IgD-negative memory B cell (primary cell): ENCODE measurements around the gene ADARB1. TPM values are rescaled to one million over a fixed set of nuclear protein-coding genes. Genes with fewer than 3 reads are reported as not detected.
A peak's percentile ranks its signal among the peaks of the same experiment; 100 is the strongest.

ENCODE experiments used
- H3K27ac Mint-ChIP-seq, 3 donors: one replicate each; pipeline ENCODE4 v1.8.0; 2020 to 2022; ENCODE audit warnings: mild to moderate bottlenecking in 3 of 3, mixed read lengths in 3 of 3, moderate library complexity in 1 of 3
- H3K27me3 Mint-ChIP-seq: one replicate; pipeline ENCODE4 v1.8.0; 2021; ENCODE audit warnings: mixed read lengths
- H3K36me3 Mint-ChIP-seq: one replicate; pipeline ENCODE4 v1.8.0; 2020; ENCODE audit warnings: mild to moderate bottlenecking, mixed read lengths
- H3K4me1 Mint-ChIP-seq, 3 donors: one replicate each; pipeline ENCODE4 v1.8.0; 2020 to 2022; ENCODE audit warnings: mixed read lengths in 3 of 3, mild to moderate bottlenecking in 1 of 3
- H3K4me3 Mint-ChIP-seq, 4 donors: one replicate each; pipeline ENCODE4 v1.8.0; 2020 to 2022; ENCODE audit warnings: mild to moderate bottlenecking in 4 of 4, mixed read lengths in 4 of 4, moderate library complexity in 3 of 4
- H3K9me3 Mint-ChIP-seq, 3 donors: one replicate each; pipeline ENCODE4 v1.8.0; 2020 to 2021; ENCODE audit warnings: mixed read lengths in 3 of 3, mild to moderate bottlenecking in 1 of 3
- polyA plus RNA-seq: library from polyadenylated mRNA; unstranded; fragments of 300-500 nt; fragmentation: Illumina TruSeq; gene quantifications from one replicate; pipeline ENCODE4 v1.2.3, GENCODE V29; 2021

Gene ADARB1
- polyA plus RNA-seq, 1 donor from 2014 or later = 4.5 TPM

DNA sequence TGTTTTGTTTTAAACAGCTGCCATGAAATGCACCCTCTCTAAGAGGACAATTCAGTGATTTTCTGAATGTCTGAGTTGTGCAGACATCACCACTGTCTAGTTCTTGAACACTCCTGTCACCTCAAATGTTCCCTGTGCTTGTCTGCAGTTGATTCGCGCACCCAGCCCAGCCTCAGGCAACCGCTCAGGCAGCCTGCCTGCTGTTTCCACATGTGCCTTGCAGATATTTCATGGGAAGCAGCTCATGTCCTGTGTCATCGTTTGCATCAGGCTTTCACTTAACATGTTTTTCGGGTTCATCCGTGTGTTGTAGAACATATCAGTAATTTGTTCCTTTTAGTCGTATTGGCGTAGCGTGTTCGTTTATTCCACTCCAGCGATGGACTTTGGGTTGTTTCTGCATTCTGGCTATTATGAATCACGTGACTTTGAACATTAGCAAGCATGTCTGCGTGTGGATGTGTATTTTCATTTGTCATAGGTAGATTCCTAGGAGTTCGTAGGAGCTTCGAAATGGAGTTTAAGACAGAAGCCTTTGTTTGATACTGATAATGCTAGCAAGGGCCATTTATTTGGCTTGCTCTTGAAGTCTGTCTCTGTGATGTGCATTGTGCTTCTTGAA, 12.1 kb downstream of the ADARB1 start:
- no peaks in the 10 kb centered on the region for H3K9me3 Mint-ChIP-seq
- no peak overlapping the region for H3K4me3 Mint-ChIP-seq
- peaks cover 6% of the 10 kb centered on the region for H3K36me3 Mint-ChIP-seq
- H3K27ac Mint-ChIP-seq = no peak overlapping the region
- peaks cover 34 to 50% (median 44%) of the 10 kb centered on the region in 3 donors for H3K4me1 Mint-ChIP-seq
- H3K27me3 Mint-ChIP-seq = no peaks in the 10 kb centered on the region

DNA sequence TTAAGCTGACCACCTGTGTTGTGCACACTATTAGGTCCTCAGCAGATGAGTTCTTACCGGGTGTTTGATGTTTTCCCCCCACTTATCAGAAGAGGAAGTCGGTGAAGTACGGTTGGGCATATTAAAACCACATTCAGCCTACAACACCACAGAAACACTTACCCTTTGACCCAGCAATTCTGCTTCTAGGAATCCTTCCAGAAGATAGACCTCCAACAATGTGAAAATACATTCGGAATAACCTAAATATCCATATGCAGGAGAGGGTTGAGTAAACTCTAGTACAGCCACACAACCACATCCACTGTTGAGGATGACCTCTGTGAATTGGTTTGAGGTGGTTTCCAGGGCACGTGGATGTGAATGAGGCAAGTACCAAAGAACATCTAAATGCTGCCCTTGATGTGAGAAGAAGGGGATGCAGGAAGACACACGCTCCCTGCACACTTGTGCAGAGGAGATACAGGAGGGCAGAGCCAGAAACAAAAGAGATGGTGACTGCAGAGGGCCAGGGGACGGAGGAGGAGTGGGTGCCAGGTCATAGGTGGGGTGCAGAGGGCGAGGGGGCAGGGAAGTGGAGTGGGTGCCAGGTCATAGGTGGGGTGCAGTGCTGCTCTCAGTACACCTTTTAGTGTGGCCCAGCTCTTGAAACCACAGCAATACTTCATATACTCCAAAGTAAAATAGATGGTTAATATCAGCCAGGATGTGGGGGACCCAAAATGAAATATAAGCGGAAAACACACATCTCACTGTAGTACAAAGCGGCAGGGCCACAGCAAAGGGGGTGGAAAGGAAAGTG, 12.8 kb downstream of the ADARB1 start:
- peaks cover 4% of the 10 kb centered on the region for H3K36me3 Mint-ChIP-seq
- no peaks in the 10 kb centered on the region for H3K27me3 Mint-ChIP-seq
- no peaks in the 10 kb centered on the region for H3K9me3 Mint-ChIP-seq
- peak overlapping the region in 3 of 4 donors; percentile 7 to 75 (median 12) for H3K4me3 Mint-ChIP-seq
- H3K4me1 Mint-ChIP-seq = peaks cover 37 to 52% (median 40%) of the 10 kb centered on the region in 3 donors
- H3K27ac Mint-ChIP-seq = peak overlapping the region in 1 of 3 donors; percentile 14

DNA sequence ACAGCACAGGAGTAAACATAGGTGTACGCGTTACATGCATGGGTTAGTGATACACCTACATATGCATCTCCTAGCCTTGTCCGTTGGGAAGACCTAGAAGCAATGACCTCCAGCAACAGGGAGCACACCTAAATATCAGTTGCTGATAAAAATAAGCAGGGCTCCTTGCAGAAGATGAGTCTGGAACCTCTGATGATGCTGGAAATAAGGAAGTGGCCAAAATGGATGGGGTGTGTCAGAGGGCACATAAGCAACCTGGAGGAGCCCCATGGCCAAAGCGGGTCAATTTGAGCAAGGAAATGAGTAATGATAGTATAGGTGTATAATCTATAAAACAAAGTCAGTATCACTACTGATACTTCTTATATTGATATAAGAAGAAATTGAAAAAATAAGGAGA, 13.7 kb downstream of the ADARB1 start:
- Mint-ChIP-seq H3K4me3 (no peak overlapping the region), H3K27ac (no peak overlapping the region), H3K9me3 (no peaks in the 10 kb centered on the region), H3K36me3 (peaks cover 4% of the 10 kb centered on the region), H3K4me1 (peaks cover 35 to 57% (median 38%) of the 10 kb centered on the region in 3 donors), H3K27me3 (no peaks in the 10 kb centered on the region)

DNA sequence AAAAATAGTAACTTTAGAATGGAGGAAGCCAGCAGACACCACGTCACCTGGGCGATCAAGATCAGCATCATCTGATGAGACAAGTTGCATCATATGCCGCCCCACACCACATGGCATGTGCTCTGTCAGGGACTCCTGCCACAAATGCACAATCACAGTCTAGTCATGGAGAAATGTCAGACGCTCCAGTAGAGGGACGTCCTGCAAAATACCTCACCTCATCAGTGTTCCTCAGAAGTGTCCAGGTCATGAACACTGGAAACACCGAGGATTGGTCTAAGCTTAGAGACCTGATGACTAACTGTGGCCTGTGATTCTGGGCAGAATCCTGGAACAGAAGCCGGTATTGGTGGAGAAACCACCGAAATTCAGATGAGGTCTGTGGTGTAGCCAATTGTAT, 14.3 kb downstream of the ADARB1 start:
- no peak overlapping the region for H3K27ac Mint-ChIP-seq

DNA sequence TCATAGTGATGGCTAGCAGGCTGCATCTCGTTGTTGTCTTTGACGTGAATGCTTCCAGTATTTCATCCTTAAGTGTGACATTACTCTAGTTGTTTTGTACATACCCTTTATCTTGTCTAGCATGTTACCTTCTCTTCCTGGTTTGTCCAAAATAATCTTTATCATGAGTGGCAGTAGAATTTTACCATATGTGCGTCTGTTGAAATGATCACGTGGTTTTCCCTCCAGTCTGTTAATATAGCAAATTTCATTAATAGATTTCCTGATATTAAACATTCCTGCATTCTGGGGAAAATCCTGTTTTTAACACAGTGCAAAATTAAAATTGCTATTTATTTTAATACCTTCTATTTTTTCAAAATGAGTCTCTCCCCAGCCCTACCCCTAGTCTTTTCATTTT, 15.6 kb downstream of the ADARB1 start:
- Mint-ChIP-seq H3K27me3 (no peaks in the 10 kb centered on the region), H3K36me3 (peaks cover 4% of the 10 kb centered on the region), H3K4me3 (no peak overlapping the region), H3K27ac (no peak overlapping the region), H3K4me1 (peaks cover 31 to 56% (median 37%) of the 10 kb centered on the region in 3 donors), H3K9me3 (no peaks in the 10 kb centered on the region)

More for the DNA sequence above, 14.3 kb downstream of the ADARB1 start:
- peaks cover 32 to 60% (median 38%) of the 10 kb centered on the region in 3 donors for H3K4me1 Mint-ChIP-seq
- H3K4me3 Mint-ChIP-seq = no peak overlapping the region
- H3K9me3 Mint-ChIP-seq = no peaks in the 10 kb centered on the region
- H3K36me3 Mint-ChIP-seq = peaks cover 4% of the 10 kb centered on the region
- H3K27me3 Mint-ChIP-seq = no peaks in the 10 kb centered on the region

DNA sequence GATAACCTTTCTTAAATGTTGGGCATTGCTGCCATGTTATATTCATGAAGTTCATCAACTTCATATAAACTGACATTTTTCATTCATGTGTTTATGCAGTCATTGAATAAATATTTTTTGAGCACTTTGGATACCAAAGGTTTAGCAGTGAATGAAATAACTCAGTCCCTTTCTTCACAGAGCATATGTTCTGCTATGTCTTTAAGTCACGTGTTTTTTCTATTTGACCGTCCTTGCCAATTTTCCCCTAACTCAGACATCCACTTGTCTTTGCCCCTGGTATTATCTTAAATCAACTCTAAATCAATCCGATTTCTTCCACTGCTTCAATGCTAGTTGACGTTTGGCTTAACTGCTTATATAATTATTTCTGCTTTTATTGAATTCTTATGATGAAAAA, 16.6 kb downstream of the ADARB1 start:
- H3K9me3 Mint-ChIP-seq = no peaks in the 10 kb centered on the region

DNA sequence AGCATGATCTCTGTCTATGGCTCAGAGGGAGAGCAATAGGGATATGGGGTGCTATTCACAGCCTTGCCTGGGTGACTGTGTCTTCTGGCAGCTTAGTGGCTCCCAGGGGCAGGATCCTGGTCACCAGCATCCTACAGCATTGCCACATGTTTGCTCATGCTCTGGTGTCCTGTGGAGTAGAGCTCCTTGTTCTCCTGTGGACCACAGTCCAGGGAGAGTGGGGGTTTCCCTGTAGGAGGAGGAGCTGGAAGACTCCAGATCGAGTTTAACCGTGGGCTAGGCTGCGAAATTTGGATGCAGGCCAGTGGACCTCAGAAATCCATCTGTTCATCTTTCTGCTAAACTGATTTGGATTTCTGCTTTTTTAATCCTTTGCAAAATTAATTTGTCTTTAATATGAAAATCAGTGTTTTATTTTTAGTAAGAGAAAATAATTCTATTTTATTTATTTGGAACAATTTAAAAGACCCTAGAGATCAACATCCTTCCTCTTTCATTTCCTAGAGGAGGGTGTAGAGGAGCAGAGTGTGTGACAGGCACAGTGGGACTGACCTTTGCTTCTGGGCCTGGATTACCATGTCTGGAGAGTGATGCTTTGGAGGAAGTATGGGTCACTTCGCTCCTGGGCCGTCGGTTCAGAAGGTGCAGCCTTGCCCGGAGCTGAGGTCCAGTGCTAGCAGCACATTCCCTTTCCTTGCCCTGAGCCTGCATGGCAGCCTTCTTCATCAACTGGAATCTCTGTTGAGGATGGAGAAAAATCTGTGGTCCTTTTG, 17.4 kb downstream of the ADARB1 start:
- no peaks in the 10 kb centered on the region for H3K9me3 Mint-ChIP-seq
- peaks cover 6% of the 10 kb centered on the region for H3K36me3 Mint-ChIP-seq
- H3K4me3 Mint-ChIP-seq = peak overlapping the region in 2 of 4 donors; percentile 67 to 72
- H3K27me3 Mint-ChIP-seq = no peaks in the 10 kb centered on the region
- peaks cover 18 to 42% (median 29%) of the 10 kb centered on the region in 3 donors for H3K4me1 Mint-ChIP-seq
- no peak overlapping the region for H3K27ac Mint-ChIP-seq

More for the DNA sequence above, 16.6 kb downstream of the ADARB1 start:
- Mint-ChIP-seq H3K27ac (no peak overlapping the region), H3K4me3 (no peak overlapping the region), H3K36me3 (peaks cover 6% of the 10 kb centered on the region), H3K4me1 (peaks cover 23 to 47% (median 32%) of the 10 kb centered on the region in 3 donors), H3K27me3 (no peaks in the 10 kb centered on the region)

DNA sequence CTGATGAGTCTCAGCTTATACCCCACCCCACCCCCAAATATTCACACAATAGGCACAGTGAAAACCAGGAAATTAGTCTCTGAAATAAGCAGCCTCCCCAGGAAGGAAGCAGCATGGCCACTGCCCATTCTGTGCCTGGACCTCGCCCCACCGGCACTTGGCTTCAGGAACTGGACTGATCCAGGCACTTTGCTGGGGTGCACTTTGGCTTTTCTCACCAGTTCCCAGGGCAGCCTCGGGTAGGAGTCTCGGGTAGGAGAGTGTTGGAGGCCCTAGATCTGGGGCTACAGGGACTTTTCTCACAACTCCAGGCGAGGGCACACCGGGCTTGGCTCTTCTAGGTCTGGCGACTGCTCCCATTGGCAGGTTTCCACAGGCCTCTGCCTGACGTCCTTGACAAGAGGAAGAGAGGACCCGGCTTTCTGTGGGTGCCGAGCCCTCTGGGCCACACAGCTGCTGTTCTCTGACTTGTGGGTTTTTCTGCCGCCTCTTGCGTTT, 18.7 kb downstream of the ADARB1 start:
- Mint-ChIP-seq H3K36me3 (peaks cover 4% of the 10 kb centered on the region), H3K27me3 (peaks cover 3% of the 10 kb centered on the region), H3K4me1 (peaks cover 18 to 41% (median 26%) of the 10 kb centered on the region in 3 donors), H3K27ac (peak overlapping the region in 1 of 3 donors; percentile 44), H3K4me3 (peak overlapping the region in 1 of 4 donors; percentile 71), H3K9me3 (no peaks in the 10 kb centered on the region)

DNA sequence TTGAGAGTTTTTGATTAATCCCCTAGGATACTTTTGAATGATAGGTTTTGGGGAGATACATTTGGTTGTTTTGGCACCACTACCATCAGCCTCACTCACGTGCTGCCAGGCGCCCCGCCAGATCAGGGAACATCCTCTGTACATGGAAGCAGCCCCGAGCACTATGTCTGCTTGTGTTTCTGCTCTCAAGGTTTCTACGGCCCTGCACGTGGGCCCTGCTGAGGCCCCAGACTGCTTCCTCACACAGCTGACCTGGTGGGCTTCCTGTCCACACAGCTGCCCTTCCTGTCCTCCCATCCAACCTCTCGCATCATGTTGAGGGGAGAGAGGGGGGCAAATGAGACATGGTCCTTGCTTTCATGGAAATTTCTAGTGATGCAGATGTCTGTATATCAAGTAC, 20.0 kb downstream of the ADARB1 start:
- H3K27me3 Mint-ChIP-seq = peaks cover 3% of the 10 kb centered on the region
- no peaks in the 10 kb centered on the region for H3K9me3 Mint-ChIP-seq
- H3K36me3 Mint-ChIP-seq = peaks cover 4% of the 10 kb centered on the region
- no peak overlapping the region for H3K4me3 Mint-ChIP-seq
- no peak overlapping the region for H3K27ac Mint-ChIP-seq
- peaks cover 24 to 46% (median 31%) of the 10 kb centered on the region in 3 donors for H3K4me1 Mint-ChIP-seq

DNA sequence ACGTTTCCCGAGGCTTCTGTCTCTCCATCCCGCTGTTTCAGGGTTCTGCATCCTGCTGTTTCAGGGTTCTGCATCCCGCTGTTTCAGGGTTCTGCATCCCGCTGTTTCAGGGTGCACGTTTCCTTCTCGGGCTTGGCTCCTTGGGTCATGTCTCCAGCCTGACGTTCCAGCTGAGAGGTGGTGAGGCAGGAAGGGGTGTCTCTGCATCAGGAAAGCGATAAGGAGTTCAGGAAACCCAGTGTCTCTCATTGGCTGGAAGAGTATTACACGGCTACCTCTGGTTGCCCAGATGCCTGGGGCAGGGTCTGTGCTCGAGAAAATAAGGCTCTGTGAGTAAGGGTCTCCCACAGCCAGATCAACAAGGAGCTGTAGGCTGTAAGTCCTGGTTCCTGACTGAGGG, 21.1 kb downstream of the ADARB1 start:
- H3K27ac Mint-ChIP-seq = no peak overlapping the region
- H3K4me3 Mint-ChIP-seq = peak overlapping the region in 1 of 4 donors; percentile 52
- peaks cover 4% of the 10 kb centered on the region for H3K36me3 Mint-ChIP-seq

DNA sequence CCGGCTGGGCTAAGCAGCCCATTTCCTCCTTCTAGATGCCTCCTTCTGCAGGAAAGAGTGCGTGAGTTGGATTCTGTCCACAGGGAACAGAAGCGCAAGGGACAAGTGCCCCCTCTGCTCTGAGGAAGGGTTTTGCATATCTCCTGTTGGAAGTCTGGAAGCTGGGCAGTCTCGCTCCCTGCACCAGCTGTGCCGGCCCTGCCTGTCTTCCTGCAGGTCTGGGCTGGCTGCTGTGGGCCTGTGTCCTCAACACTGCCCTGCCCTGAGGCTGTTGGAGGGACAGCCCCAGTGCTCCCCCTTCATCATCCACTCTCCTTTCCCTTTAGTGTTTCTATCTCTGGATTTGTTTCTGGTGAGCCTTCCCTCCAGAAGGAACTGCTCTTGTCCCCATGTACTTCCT, 21.8 kb downstream of the ADARB1 start:
- no peak overlapping the region for H3K27ac Mint-ChIP-seq
- peaks cover 2% of the 10 kb centered on the region for H3K36me3 Mint-ChIP-seq
- peak overlapping the region in 1 of 4 donors; percentile 86 for H3K4me3 Mint-ChIP-seq
- H3K27me3 Mint-ChIP-seq = peaks cover 5% of the 10 kb centered on the region
- peaks cover 17 to 40% (median 23%) of the 10 kb centered on the region in 3 donors for H3K4me1 Mint-ChIP-seq
- H3K9me3 Mint-ChIP-seq = no peaks in the 10 kb centered on the region

More for the DNA sequence above, 21.1 kb downstream of the ADARB1 start:
- peaks cover 24 to 46% (median 31%) of the 10 kb centered on the region in 3 donors for H3K4me1 Mint-ChIP-seq
- peaks cover 5% of the 10 kb centered on the region for H3K27me3 Mint-ChIP-seq
- H3K9me3 Mint-ChIP-seq = no peaks in the 10 kb centered on the region

DNA sequence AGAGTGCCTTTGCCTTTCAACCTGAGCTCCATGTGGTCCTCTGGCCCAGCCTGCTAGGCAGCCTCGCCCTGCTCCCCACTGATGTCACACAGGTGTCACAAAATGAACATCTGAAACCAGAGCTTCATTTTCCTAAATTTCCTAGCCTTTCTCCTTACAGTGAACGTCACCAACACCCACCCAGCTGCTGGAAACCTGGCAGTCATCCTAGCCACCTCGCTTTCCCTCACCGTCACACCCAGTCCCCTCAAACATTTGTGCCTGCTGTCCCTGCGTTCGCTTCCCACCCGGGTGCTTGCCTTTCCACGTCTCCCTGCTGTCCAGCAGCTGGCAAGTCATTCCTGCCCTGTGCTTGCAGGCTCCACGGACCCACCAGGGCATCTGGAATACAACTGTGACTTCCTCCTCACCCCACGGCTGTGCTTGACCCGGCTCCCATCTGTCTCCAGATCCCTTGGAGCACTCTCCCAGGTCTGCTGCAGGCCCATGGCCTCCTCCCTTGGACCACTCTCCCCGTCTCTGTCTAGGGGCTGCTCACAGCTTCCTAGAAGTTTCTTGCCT, 23.5 kb downstream of the ADARB1 start:
- Mint-ChIP-seq H3K9me3 (no peaks in the 10 kb centered on the region), H3K27me3 (peaks cover 5% of the 10 kb centered on the region), H3K4me1 (peaks cover 20 to 38% (median 22%) of the 10 kb centered on the region in 3 donors), H3K36me3 (peaks cover 2% of the 10 kb centered on the region), H3K27ac (no peak overlapping the region), H3K4me3 (peak overlapping the region in 2 of 4 donors; percentile 37 to 69)

DNA sequence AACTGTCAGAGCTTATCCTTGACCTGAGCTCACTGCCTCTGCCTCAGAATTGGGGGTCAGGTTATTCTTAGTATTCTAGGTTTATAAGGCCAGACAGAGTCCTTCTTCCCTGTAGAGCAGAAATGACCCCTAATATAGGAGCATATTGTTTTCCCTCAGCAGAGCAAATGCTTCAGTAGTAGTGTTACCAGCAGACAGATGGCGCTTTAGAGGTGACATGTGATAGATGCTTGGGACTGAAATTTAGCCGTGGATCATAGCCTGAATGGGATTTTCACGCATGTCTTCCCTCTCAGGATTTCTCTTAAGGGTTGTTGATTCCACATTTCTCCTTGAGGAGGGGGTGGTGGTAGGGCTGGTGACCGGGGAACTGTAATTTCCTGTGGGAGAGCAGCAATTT, 24.5 kb downstream of the ADARB1 start:
- H3K9me3 Mint-ChIP-seq = no peaks in the 10 kb centered on the region
- H3K27me3 Mint-ChIP-seq = peaks cover 5% of the 10 kb centered on the region
- H3K4me1 Mint-ChIP-seq = peaks cover 24 to 41% (median 28%) of the 10 kb centered on the region in 3 donors
- H3K27ac Mint-ChIP-seq = peak overlapping the region in 2 of 3 donors; percentile 3 to 59
- H3K4me3 Mint-ChIP-seq = peak overlapping the region in 1 of 4 donors; percentile 49
- H3K36me3 Mint-ChIP-seq = peaks cover 2% of the 10 kb centered on the region

DNA sequence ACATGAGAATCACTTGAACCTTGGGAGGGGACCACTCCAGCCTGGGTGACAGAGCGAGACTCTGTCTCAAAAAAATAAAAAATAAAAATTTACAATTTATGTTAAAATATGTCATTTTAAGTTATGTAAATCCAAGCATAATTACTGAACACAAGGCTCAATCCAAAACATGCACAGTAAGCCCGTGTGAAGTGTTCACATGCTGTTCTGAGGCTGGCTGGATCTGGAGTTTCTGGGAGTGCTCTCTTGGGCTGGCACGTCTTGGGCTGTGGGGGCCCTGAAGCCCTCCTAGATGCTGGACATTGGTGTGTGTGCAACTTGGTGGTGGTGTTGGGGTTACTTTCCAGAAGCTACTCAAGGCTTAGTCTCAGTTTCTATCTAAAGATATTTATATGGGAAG, 25.2 kb downstream of the ADARB1 start:
- H3K36me3 Mint-ChIP-seq = peaks cover 2% of the 10 kb centered on the region
- H3K27ac Mint-ChIP-seq = no peak overlapping the region
- no peaks in the 10 kb centered on the region for H3K9me3 Mint-ChIP-seq
- H3K27me3 Mint-ChIP-seq = peaks cover 5% of the 10 kb centered on the region
- H3K4me1 Mint-ChIP-seq = peaks cover 30 to 45% (median 33%) of the 10 kb centered on the region in 3 donors
- no peak overlapping the region for H3K4me3 Mint-ChIP-seq
